ENCODE data around the gene KRTAP12-1.

GRCh38 chr21:44632067-44632466, 49.9 kb downstream of the KRTAP12-1 start:
- TF ChIP-seq, protein P1, sequence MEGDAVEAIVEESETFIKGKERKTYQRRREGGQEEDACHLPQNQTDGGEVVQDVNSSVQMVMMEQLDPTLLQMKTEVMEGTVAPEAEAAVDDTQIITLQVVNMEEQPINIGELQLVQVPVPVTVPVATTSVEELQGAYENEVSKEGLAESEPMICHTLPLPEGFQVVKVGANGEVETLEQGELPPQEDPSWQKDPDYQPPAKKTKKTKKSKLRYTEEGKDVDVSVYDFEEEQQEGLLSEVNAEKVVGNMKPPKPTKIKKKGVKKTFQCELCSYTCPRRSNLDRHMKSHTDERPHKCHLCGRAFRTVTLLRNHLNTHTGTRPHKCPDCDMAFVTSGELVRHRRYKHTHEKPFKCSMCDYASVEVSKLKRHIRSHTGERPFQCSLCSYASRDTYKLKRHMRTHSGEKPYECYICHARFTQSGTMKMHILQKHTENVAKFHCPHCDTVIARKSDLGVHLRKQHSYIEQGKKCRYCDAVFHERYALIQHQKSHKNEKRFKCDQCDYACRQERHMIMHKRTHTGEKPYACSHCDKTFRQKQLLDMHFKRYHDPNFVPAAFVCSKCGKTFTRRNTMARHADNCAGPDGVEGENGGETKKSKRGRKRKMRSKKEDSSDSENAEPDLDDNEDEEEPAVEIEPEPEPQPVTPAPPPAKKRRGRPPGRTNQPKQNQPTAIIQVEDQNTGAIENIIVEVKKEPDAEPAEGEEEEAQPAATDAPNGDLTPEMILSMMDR (conservative IDR thresholded peaks at IDR 0.05), result no peak
- no peak for TF ChIP-seq EZH2 (IDR thresholded peaks at IDR 0.05; ENCODE audit: low read depth)
